ENCODE results near the gene PRKD2. TPM values are rescaled to one million over a fixed set of nuclear protein-coding genes. Genes with fewer than 3 reads are reported as not detected.

The PRKD2 gene
- total RNA-seq, 1 experiment from 2014 or later: 45.1 TPM

DNA sequence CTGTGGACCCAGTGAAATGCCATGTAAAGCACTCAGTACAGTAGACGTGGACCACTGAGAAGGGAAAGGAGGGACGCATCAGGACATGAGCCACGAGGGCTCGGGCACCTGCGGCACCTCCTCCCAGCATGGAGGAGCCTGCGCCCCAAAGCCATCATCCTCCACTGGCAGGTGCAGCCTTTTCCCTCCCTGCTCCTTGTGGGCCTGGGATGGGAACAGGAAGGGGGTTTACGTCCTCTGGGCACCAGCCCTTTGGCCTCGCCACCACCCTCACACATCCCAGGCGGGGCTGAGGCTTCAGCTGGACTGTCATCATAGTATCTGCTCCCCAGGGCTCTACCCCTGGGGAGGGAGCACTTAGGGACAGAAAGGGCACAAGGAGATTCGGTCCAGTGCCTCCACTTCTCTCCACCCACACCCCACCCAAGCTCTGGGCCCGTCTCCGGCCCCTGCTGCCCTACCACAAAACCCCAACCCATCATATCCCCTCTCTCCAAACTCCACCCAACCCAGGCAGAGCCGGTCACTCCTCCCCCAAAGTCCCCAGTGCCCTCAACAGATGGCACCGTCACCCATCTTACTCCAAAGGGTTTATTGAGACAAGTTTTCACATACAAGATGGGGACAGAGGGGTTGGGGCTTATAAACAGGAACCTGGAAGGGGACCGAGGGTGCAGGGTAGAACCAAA, 2.2 kb upstream of the PRKD2 start:
- POLR2A ChIA-PET (ENCODE audit: low non-redundant PET): no interaction called here
- no peaks in the 10 kb centered on the region for H3K27me3 ChIP-seq (replicated peaks; ENCODE audit: insufficient read depth, low read depth, low read length, poor library complexity)
- DNase-seq (ENCODE audit: low spot score): no peak
- CTCF ChIA-PET: no interaction called here
- H3K27ac ChIP-seq (ENCODE audit: low read depth, low read length, poor library complexity, severe bottlenecking): no peak overlapping the region
- intact Hi-C loops (cut with micrococcal nuclease; ENCODE audit: unreplicated experiment): no loop called here
- no peak overlapping the region for H3K4me3 ChIP-seq (ENCODE audit: low read depth, low read length, poor library complexity, severe bottlenecking)
- TF ChIP-seq CTCF (conservative IDR thresholded peaks at IDR 0.05; ENCODE audit: low read depth, low read length) (no peak), EZH2 (IDR thresholded peaks at IDR 0.05; ENCODE audit: borderline replicate concordance, low read depth, low read length, poor library complexity, severe bottlenecking) (no peak)
- H3K36me3 ChIP-seq (ENCODE audit: insufficient read depth, low read length, poor library complexity, severe bottlenecking): peaks cover 33% of the 10 kb centered on the region
- H3K4me1 ChIP-seq (ENCODE audit: insufficient read depth, low read length, poor library complexity, severe bottlenecking): peaks cover 20% of the 10 kb centered on the region
- BruUV-seq (replicated peaks): no TSS peak
- no peaks in the 10 kb centered on the region for H3K9me3 ChIP-seq (ENCODE audit: low read depth, low read length, poor library complexity, severe bottlenecking)

GRCh38 chr19:46718157-46718933, 1.4 kb upstream of the PRKD2 start:
- BruUV-seq (replicated peaks): no TSS peak
- TF ChIP-seq CTCF (conservative IDR thresholded peaks at IDR 0.05; ENCODE audit: low read depth, low read length) (no peak), EZH2 (IDR thresholded peaks at IDR 0.05; ENCODE audit: borderline replicate concordance, low read depth, low read length, poor library complexity, severe bottlenecking) (no peak)
- Histone ChIP-seq H3K4me1 (ENCODE audit: insufficient read depth, low read length, poor library complexity, severe bottlenecking) (peaks cover 20% of the 10 kb centered on the region), H3K9me3 (ENCODE audit: low read depth, low read length, poor library complexity, severe bottlenecking) (no peaks in the 10 kb centered on the region), H3K4me3 (ENCODE audit: low read depth, low read length, poor library complexity, severe bottlenecking) (no peak overlapping the region), H3K27me3 (replicated peaks; ENCODE audit: insufficient read depth, low read depth, low read length, poor library complexity) (no peaks in the 10 kb centered on the region), H3K36me3 (ENCODE audit: insufficient read depth, low read length, poor library complexity, severe bottlenecking) (peaks cover 28% of the 10 kb centered on the region), H3K27ac (ENCODE audit: low read depth, low read length, poor library complexity, severe bottlenecking) (no peak overlapping the region)
- CTCF ChIA-PET: no interaction called here
- no peak for DNase-seq (ENCODE audit: low spot score)
- intact Hi-C loops (cut with micrococcal nuclease; ENCODE audit: unreplicated experiment): no loop called here
- POLR2A ChIA-PET (ENCODE audit: low non-redundant PET): no interaction called here

DNA sequence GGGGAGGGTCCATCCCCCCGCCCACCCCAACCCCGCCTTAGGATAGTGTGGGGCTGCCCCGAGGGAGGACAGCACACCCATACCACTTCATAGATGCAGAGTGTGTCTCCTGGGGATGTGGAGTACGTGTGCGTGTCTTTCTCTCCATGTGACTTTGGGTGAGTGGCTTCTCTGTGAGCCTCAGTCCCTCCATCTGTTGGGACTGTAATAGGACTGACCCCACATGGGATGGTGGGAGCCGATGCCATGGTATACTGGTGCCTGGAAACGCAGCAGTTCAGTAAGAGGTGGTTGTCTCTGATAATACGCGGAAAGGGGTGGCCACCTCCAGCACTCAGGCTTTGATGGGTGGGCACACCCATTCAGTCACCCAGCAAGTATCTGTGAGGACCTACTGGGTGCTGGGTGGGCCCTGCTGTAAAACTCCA, 816 bp upstream of the PRKD2 start:
- peaks cover 22% of the 10 kb centered on the region for H3K36me3 ChIP-seq (ENCODE audit: insufficient read depth, low read length, poor library complexity, severe bottlenecking)

More for the DNA sequence above, 816 bp upstream of the PRKD2 start:
- no peak overlapping the region for H3K27ac ChIP-seq (ENCODE audit: low read depth, low read length, poor library complexity, severe bottlenecking)
- POLR2A ChIA-PET (ENCODE audit: low non-redundant PET): no interaction called here
- CTCF ChIA-PET: no interaction called here
- H3K27me3 ChIP-seq (replicated peaks; ENCODE audit: insufficient read depth, low read depth, low read length, poor library complexity): no peaks in the 10 kb centered on the region
- intact Hi-C loops (cut with micrococcal nuclease; ENCODE audit: unreplicated experiment): no loop called here
- DNase-seq (ENCODE audit: low spot score): no peak
- TF ChIP-seq CTCF (conservative IDR thresholded peaks at IDR 0.05; ENCODE audit: low read depth, low read length) (no peak), EZH2 (IDR thresholded peaks at IDR 0.05; ENCODE audit: borderline replicate concordance, low read depth, low read length, poor library complexity, severe bottlenecking) (no peak)
- no TSS peak for BruUV-seq (replicated peaks)
- H3K4me1 ChIP-seq (ENCODE audit: insufficient read depth, low read length, poor library complexity, severe bottlenecking): peaks cover 20% of the 10 kb centered on the region
- no peaks in the 10 kb centered on the region for H3K9me3 ChIP-seq (ENCODE audit: low read depth, low read length, poor library complexity, severe bottlenecking)
- H3K4me3 ChIP-seq (ENCODE audit: low read depth, low read length, poor library complexity, severe bottlenecking): peak overlapping the region; percentile 73

All from A673 (cell line).